K562 (cell line): Measurements from ENCODE around the gene SPNS1. TPM values are rescaled to one million over a fixed set of nuclear protein-coding genes. Genes with fewer than 3 reads are reported as not detected.
A peak's percentile ranks its signal among the peaks of the same experiment; 100 is the strongest.

Experiments
- ARID4B ChIP-seq: sonication (generic); formaldehyde crosslinking; IDR thresholded peaks from 2 replicates; pipeline ENCODE4 v1.8.0; 2022; ENCODE audit warnings: mild to moderate bottlenecking, missing genetic modification reagents
- ATF6 ChIP-seq: sonication (generic); formaldehyde crosslinking; IDR thresholded peaks from 2 replicates; pipeline ENCODE4 v1.4.0; 2020; ENCODE audit warnings: mild to moderate bottlenecking, missing genetic modification reagents
- BCOR ChIP-seq: fragments of 450-650 bp; IDR thresholded peaks from 2 replicates; pipeline ENCODE4 v1.6.1; 2016
- CBFB ChIP-seq: sonication (generic); formaldehyde crosslinking; IDR thresholded peaks from 2 replicates; pipeline ENCODE4 v1.4.0; 2020; ENCODE audit warnings: mild to moderate bottlenecking, missing genetic modification reagents
- CREB3 ChIP-seq: fragments of 450-650 bp; conservative IDR thresholded peaks from 2 replicates; pipeline ENCODE4 v1.6.1; 2016; ENCODE audit warnings: missing genetic modification characterization, low read depth, mild to moderate bottlenecking, missing compliant biosample characterization, moderate library complexity
- FOXA3 ChIP-seq, 2 experiments: fragments of 450-650 bp in 1 of 2; sonication (generic) in 1 of 2; formaldehyde crosslinking; IDR thresholded peaks in 1 of 2; conservative IDR thresholded peaks in 1 of 2; 2 replicates each; pipeline versions ENCODE4 v1.4.0 to v1.8.0; 2020 to 2022; ENCODE audit warnings: mild to moderate bottlenecking in 2 of 2, missing genetic modification reagents in 1 of 2
- HMGXB4 ChIP-seq: sonication (generic); formaldehyde crosslinking; IDR thresholded peaks from 2 replicates; pipeline ENCODE4 v1.8.1; 2023; ENCODE audit warnings: mild to moderate bottlenecking, missing genetic modification reagents
- KDM2B ChIP-seq: fragments of 250-450 bp; sonication (Bioruptor Pico); IDR thresholded peaks from 2 replicates; pipeline ENCODE4 v1.8.0; 2021; ENCODE audit warnings: mild to moderate bottlenecking, moderate library complexity
- MIER1 ChIP-seq: fragments of 450-650 bp; IDR thresholded peaks from 2 replicates; pipeline ENCODE4 v1.6.1; 2016; ENCODE audit warnings: antibody characterized with exemption, mild to moderate bottlenecking, low read depth
- MXD1 ChIP-seq: fragments of 250-450 bp; sonication (Bioruptor Pico); IDR thresholded peaks from 2 replicates; pipeline ENCODE4 v1.8.0; 2021; ENCODE audit warnings: borderline replicate concordance, mild to moderate bottlenecking, moderate library complexity; ENCODE audit not compliant: poor library complexity, severe bottlenecking
- MYNN ChIP-seq, 2 experiments: sonication (generic); formaldehyde crosslinking in 1 of 2; IDR thresholded peaks; 2 replicates each; pipeline versions ENCODE4 v1.5.0 to v1.6.1; 2016 to 2020; ENCODE audit warnings: antibody characterized with exemption in 1 of 2, missing genetic modification reagents in 1 of 2
- NR1H2 ChIP-seq: sonication (generic); formaldehyde crosslinking; IDR thresholded peaks from 2 replicates; pipeline ENCODE4 v1.4.0; 2020; ENCODE audit warnings: mild to moderate bottlenecking, missing genetic modification reagents
- POLR2G ChIP-seq: fragments of 200-400 bp; formaldehyde crosslinking; IDR thresholded peaks from 2 replicates; pipeline ENCODE4 v1.6.1; 2017; ENCODE audit warnings: low read depth, mild to moderate bottlenecking, antibody characterized with exemption, low read length, moderate library complexity
- RHOXF2B ChIP-seq: fragments of 250-450 bp; sonication (Bioruptor Pico); conservative IDR thresholded peaks from 2 replicates; pipeline ENCODE4 v1.5.1; 2021
- TAF9B ChIP-seq: fragments of 450-650 bp; IDR thresholded peaks from 2 replicates; pipeline ENCODE4 v1.6.1; 2018; ENCODE audit warnings: mild to moderate bottlenecking; ENCODE audit not compliant: partially characterized antibody
- TCF7 ChIP-seq: sonication (generic); IDR thresholded peaks from 2 replicates; pipeline ENCODE4 v1.6.1; 2016; ENCODE audit warnings: antibody characterized with exemption, borderline replicate concordance
- ZNF57 ChIP-seq: fragments of 450-650 bp; formaldehyde crosslinking; IDR thresholded peaks from 2 replicates; pipeline ENCODE4 v1.4.0; 2020; ENCODE audit warnings: mild to moderate bottlenecking, moderate library complexity
- ZNF778 ChIP-seq: fragments of 450-650 bp; formaldehyde crosslinking; IDR thresholded peaks from 2 replicates; pipeline ENCODE4 v1.4.0; 2020; ENCODE audit warnings: mild to moderate bottlenecking, moderate library complexity
- polyA plus RNA-seq, 8 experiments: library from polyadenylated mRNA; depleted of rRNA in 4 of 8; stranded (reverse) in 5 of 8; unstranded in 3 of 8; fragments of >200 nt; fragmentation: Nextera tagmentation in 2 of 8; fragmentation: Illumina TruSeq in 1 of 8; extraction: Ambion mirVana in 2 of 8; extraction: Trizol in 1 of 8; gene quantifications; 2 replicates each; pipeline versions ENCODE4 v1.2.1 to v1.2.3, GENCODE V29; 2011 to 2014; ENCODE audit warnings: inconsistent platforms in 1 of 8, missing spikeins in 1 of 8
- total RNA-seq, 7 experiments: library from RNA; depleted of rRNA in 6 of 7; stranded (reverse); fragments of >200 nt in 6 of 7; fragmentation: Illumina TruSeq in 2 of 7; extraction: Trizol in 2 of 7; gene quantifications; 2 replicates each; pipeline versions ENCODE4 v1.2.1 to v1.2.3, GENCODE V29; 2011 to 2021; ENCODE audit warnings: low replicate concordance in 1 of 7

SPNS1 gene
- total and polyA plus RNA-seq, 9 of the 15 experiments (the other 6 are each of a cell fraction or from before 2014, with no cell fraction given), result 0.58 to 64.9 (median 13.7) TPM

- TF ChIP-seq FOXA3 (CRISPR knock-in tag; conservative IDR thresholded peaks at IDR 0.05 in 1 of 2, IDR thresholded peaks at IDR 0.05 in 1 of 2) (no peak), BCOR (no peak), HMGXB4 (CRISPR knock-in tag) (no peak), ATF6 (no peak), MXD1 (no peak), TAF9B (peak; percentile 82), POLR2G (peak; percentile 93), NR1H2 (CRISPR knock-in tag) (no peak), KDM2B (CRISPR knock-in tag) (no peak), CREB3 (tag) (no peak), MYNN (IDR thresholded peaks at IDR 0.05) (no peak), MYNN (CRISPR knock-in tag; IDR thresholded peaks at IDR 0.05) (no peak), CBFB (no peak), TCF7 (no peak), RHOXF2B (no peak), MIER1 (no peak), ZNF778 (CRISPR knock-in tag) (no peak), ZNF57 (CRISPR knock-in tag) (no peak), ARID4B (CRISPR knock-in tag) (0 out of 2 replicates have a peak, but pooled peaks have one; percentile 19)
These were observed 23.7 kb upstream of the SPNS1 start, which contains the start of gene NFATC2IP (continued) for GRCh38 chr16:28950648-28951409.
